ENCODE measurements around the gene IFNAR2. TPM values are rescaled to one million over a fixed set of nuclear protein-coding genes. Genes with fewer than 3 reads are reported as not detected.

The IFNAR2 gene
- total RNA-seq, 4 donors from 2014 or later = 12.0 to 19.1 (median 14.7) TPM

DNA sequence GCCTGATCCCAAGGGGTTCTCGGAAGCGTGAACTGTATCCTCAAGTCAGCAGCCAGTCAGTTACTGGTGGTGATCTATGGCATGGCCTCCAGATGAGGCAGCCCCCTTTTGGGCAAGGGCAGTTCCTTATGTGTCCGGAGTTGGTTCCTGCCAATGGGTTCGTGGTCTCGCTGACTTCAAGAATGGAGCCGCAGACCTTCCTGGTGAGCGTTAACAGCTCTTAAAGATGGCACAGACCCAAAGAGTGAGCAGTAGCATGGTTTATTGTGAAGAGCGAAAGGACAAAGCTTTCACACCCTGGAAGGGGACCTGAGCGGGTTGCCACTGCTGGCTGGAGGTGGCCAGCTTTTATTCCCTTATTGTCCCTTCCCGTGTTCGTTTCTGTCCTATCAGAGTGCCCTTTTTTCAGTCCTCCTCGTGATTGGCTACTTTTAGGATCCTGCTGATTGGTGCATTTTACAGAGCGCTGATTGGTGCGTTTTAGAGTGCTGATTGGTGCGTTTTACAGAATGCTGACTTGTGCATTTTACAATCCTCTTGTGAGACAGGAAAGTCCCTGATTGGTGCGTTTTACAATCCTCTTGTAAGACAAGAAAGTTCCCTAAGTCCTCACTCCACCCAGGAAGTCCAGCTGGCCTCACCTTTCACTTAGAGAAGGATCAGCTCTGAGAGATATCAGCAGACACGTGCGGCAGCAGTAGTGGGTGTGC is 27.5 kb downstream of the IFNAR2 start:
- TF ChIP-seq EP300 (IDR thresholded peaks at IDR 0.05) (no peak), POLR2AphosphoS5 (IDR thresholded peaks at IDR 0.05) (no peak), POLR2A (IDR thresholded peaks at IDR 0.05) (no peak)
- TF ChIP-seq, protein P1, sequence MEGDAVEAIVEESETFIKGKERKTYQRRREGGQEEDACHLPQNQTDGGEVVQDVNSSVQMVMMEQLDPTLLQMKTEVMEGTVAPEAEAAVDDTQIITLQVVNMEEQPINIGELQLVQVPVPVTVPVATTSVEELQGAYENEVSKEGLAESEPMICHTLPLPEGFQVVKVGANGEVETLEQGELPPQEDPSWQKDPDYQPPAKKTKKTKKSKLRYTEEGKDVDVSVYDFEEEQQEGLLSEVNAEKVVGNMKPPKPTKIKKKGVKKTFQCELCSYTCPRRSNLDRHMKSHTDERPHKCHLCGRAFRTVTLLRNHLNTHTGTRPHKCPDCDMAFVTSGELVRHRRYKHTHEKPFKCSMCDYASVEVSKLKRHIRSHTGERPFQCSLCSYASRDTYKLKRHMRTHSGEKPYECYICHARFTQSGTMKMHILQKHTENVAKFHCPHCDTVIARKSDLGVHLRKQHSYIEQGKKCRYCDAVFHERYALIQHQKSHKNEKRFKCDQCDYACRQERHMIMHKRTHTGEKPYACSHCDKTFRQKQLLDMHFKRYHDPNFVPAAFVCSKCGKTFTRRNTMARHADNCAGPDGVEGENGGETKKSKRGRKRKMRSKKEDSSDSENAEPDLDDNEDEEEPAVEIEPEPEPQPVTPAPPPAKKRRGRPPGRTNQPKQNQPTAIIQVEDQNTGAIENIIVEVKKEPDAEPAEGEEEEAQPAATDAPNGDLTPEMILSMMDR (IDR thresholded peaks at IDR 0.05) = no peak

DNA sequence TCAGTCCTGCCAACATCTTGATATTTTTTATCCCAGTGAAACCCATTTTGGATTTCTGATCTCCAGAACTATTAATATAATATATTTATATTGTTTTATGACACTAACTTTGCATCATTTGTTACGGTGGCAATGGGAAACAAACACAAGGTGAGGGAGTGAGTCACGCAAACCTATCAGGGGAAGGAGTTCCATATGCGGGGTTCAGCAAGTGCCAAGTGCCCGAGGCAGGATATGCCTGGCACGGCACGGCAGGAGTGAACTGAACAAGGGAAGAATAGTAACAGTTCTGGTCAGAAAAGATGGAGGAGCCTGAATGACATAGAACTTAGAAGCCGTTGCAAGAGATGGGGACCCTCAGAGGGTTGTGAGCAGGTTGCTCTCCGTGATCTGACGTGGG is 28.7 kb downstream of the IFNAR2 start:
- ATAC-seq = no peak
- Histone ChIP-seq H3K4me1 (no peaks in the 10 kb centered on the region), H3K27me3 (no peaks in the 10 kb centered on the region), H3K36me3 (peaks cover 0 to 69% of the 10 kb centered on the region in 2 donors), H3K9me3 (no peaks in the 10 kb centered on the region), H3K27ac (no peak overlapping the region), H3K4me3 (no peak overlapping the region)
- TF ChIP-seq EP300 (IDR thresholded peaks at IDR 0.05) (no peak), POLR2AphosphoS5 (IDR thresholded peaks at IDR 0.05) (no peak), POLR2A (IDR thresholded peaks at IDR 0.05) (no peak)
- TF ChIP-seq, protein P1 (IDR thresholded peaks at IDR 0.05) = no peak
- WGBS, 2 donors (ENCODE audit: low coverage in 1 of 2) = 95 to 99% methylated on average over 8 to 9 of the region's 9 CpGs

More for the DNA sequence above, 27.5 kb downstream of the IFNAR2 start:
- Histone ChIP-seq H3K4me1 (no peaks in the 10 kb centered on the region), H3K36me3 (peaks cover 0 to 73% of the 10 kb centered on the region in 2 donors), H3K27me3 (no peaks in the 10 kb centered on the region), H3K4me3 (no peak overlapping the region), H3K27ac (no peak overlapping the region), H3K9me3 (no peaks in the 10 kb centered on the region)
- WGBS, 2 donors (ENCODE audit: low coverage in 1 of 2) = 96% methylated on average over 12 to 15 of the region's 18 CpGs
- ATAC-seq = no peak

DNA sequence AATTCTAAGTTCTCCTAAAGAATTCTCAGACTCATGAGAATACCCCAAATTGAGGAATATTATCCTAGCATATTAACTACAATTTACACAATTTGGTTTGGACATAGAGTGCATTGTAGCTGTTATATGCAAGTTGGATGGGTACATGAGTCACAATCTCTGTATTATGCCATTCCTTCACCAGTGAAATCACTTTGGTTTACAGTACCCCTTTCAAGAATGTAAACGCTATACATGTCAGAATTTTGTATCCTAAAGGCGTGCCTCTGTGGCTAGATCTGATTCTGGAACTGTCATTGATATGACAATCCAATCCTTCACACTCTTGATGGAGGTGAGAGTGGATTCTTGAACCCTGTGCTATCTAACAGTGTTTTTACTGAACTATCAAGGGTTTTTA is 29.7 kb downstream of the IFNAR2 start:
- H3K27me3 ChIP-seq = no peaks in the 10 kb centered on the region
- WGBS, 2 donors (ENCODE audit: low coverage in 1 of 2) = 61 to 64% methylated on average over 2 of the region's 2 CpGs
- no peak overlapping the region for H3K27ac ChIP-seq
- no peak for TF ChIP-seq POLR2AphosphoS5 (IDR thresholded peaks at IDR 0.05)
- no peak for TF ChIP-seq EP300 (IDR thresholded peaks at IDR 0.05)
- no peak for TF ChIP-seq POLR2A (IDR thresholded peaks at IDR 0.05)
- TF ChIP-seq, protein P1 (IDR thresholded peaks at IDR 0.05) = no peak
- H3K4me3 ChIP-seq = no peak overlapping the region
- H3K9me3 ChIP-seq = no peaks in the 10 kb centered on the region
- no peaks in the 10 kb centered on the region for H3K4me1 ChIP-seq
- peaks cover 0 to 67% of the 10 kb centered on the region in 2 donors for H3K36me3 ChIP-seq
- ATAC-seq = no peak

DNA sequence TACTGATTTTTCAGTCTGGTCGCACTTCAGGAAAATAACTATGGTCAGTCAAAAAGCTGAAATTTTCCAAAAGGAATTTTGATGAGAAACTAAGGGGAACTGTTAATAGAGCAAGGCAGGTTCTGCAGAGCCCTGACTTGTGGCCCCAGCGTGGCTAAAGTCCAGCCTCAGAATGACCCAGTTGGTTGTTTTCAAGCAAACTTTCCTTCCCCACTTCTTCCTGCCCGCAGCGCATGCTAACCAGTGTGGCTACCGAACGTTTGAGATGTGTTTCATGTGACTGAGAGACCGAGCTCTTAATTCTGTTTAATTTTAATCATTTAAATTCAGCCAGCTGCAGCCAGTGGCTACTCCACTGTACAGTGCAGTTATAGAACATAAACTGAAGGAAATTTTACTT is 30.3 kb downstream of the IFNAR2 start:
- H3K4me3 ChIP-seq = no peak overlapping the region
- no peak overlapping the region for H3K27ac ChIP-seq
- no peaks in the 10 kb centered on the region for H3K4me1 ChIP-seq
- H3K27me3 ChIP-seq = no peaks in the 10 kb centered on the region
- H3K9me3 ChIP-seq = no peaks in the 10 kb centered on the region
- TF ChIP-seq POLR2AphosphoS5 (IDR thresholded peaks at IDR 0.05) = no peak
- TF ChIP-seq, protein P1 (IDR thresholded peaks at IDR 0.05) = no peak
- no peak for TF ChIP-seq POLR2A (IDR thresholded peaks at IDR 0.05)
- TF ChIP-seq EP300 (IDR thresholded peaks at IDR 0.05) = no peak
- ATAC-seq = no peak
- 67 to 84% methylated on average over 7 of the region's 7 CpGs for WGBS, 2 donors (ENCODE audit: low coverage in 1 of 2)
- H3K36me3 ChIP-seq = peaks cover 0 to 61% of the 10 kb centered on the region in 2 donors

DNA sequence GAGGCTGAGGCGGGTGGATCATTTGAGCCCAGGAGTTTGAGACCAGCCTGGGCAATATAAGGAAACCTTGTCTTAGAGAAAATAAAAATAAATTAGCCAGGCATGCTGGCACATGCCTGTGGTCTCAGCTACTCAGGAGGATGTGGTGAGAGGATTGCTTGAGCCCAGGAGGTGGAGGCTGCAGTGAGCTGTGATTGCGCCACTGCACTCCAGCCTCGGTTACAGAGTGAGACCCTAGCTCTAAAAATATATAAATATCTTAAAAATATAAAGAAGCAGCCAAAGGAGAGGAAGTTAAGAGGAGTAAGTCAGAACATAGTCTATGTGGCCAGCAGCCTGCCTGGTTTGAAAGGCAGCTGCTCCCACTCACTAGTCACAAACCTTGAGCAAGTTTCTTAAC is 31.9 kb downstream of the IFNAR2 start:
- H3K4me1 ChIP-seq = peaks cover 0 to 9% (median 0%) of the 10 kb centered on the region in 3 donors

More for the DNA sequence above, 31.9 kb downstream of the IFNAR2 start:
- Histone ChIP-seq H3K27me3 (no peaks in the 10 kb centered on the region), H3K4me3 (no peak overlapping the region), H3K36me3 (peaks cover 0 to 45% of the 10 kb centered on the region in 2 donors), H3K27ac (no peak overlapping the region), H3K9me3 (no peaks in the 10 kb centered on the region)
- no peak for TF ChIP-seq POLR2A (IDR thresholded peaks at IDR 0.05)
- no peak for TF ChIP-seq EP300 (IDR thresholded peaks at IDR 0.05)
- no peak for TF ChIP-seq POLR2AphosphoS5 (IDR thresholded peaks at IDR 0.05)
- TF ChIP-seq, protein P1 (IDR thresholded peaks at IDR 0.05) = no peak
- 75 to 77% methylated on average over 2 to 3 of the region's 3 CpGs for WGBS, 2 donors (ENCODE audit: low coverage in 1 of 2)
- ATAC-seq = no peak
